Natural killer cell (primary cell): ENCODE results near the gene AARSD1. TPM values are rescaled to one million over a fixed set of nuclear protein-coding genes. Genes with fewer than 3 reads are reported as not detected.

Source experiments
- ATAC-seq, 3 donors: fragments of 150-1000 bp in 2 of 3; fragments of 200-7000 bp in 1 of 3; cut with Tn5 transposase; 1 replicate in 1 of 3; 2 replicates in 2 of 3; pipeline ENCODE4 v1.10.0; 2021; ENCODE audit warnings: mild to moderate bottlenecking in 2 of 3, moderate library complexity in 2 of 3
- DNase-seq, 2 donors: peaks; one replicate each; pipeline versions ENCODE4 v3.0.0 to v3.0.0-alpha.2; 2013 to 2021; ENCODE audit warnings: mixed read lengths in 1 of 2
- H3K27ac ChIP-seq: one replicate; pipeline ENCODE4 v1.5.1; 2013; ENCODE audit warnings: mild to moderate bottlenecking, low read length
- H3K27me3 ChIP-seq: one replicate; pipeline ENCODE4 v1.6.1; 2013; ENCODE audit warnings: low read length; ENCODE audit not compliant: control insufficient read depth, insufficient read depth
- H3K36me3 ChIP-seq: one replicate; pipeline ENCODE4 v1.6.1; 2013; ENCODE audit warnings: low read length; ENCODE audit not compliant: control insufficient read depth, insufficient read depth
- H3K4me1 ChIP-seq: one replicate; pipeline ENCODE4 v1.6.1; 2013; ENCODE audit warnings: low read length; ENCODE audit not compliant: control insufficient read depth, insufficient read depth
- H3K4me3 ChIP-seq: one replicate; pipeline ENCODE4 v1.5.1; 2013; ENCODE audit warnings: low read length
- H3K9me3 ChIP-seq: one replicate; pipeline ENCODE4 v1.6.1; 2013; ENCODE audit warnings: low read length; ENCODE audit not compliant: control insufficient read depth, insufficient read depth
- H3K27ac Mint-ChIP-seq, 2 donors: one replicate each; pipeline ENCODE4 v1.8.0; 2022; ENCODE audit warnings: mild to moderate bottlenecking in 2 of 2, mixed read lengths in 2 of 2, moderate library complexity in 1 of 2
- H3K27me3 Mint-ChIP-seq, 2 donors: one replicate each; pipeline ENCODE4 v1.8.0; 2022; ENCODE audit warnings: low read depth in 2 of 2, mixed read lengths in 2 of 2
- H3K36me3 Mint-ChIP-seq: one replicate; pipeline ENCODE4 v1.8.0; 2022; ENCODE audit warnings: mixed read lengths
- H3K4me1 Mint-ChIP-seq, 2 donors: one replicate each; pipeline ENCODE4 v1.8.0; 2022; ENCODE audit warnings: mixed read lengths in 2 of 2
- H3K4me3 Mint-ChIP-seq: one replicate; pipeline ENCODE4 v1.8.0; 2022; ENCODE audit warnings: mild to moderate bottlenecking, moderate library complexity, mixed read lengths
- H3K9me3 Mint-ChIP-seq, 2 donors: one replicate each; pipeline ENCODE4 v1.8.0; 2022; ENCODE audit warnings: mixed read lengths in 2 of 2
- CTCF ChIP-seq: fragments of 200-600 bp; IDR thresholded peaks from one replicate; pipeline ENCODE4 v1.8.0; 2022; ENCODE audit warnings: antibody characterized with exemption
- WGBS: methylation state at CpG from one replicate; pipeline ENCODE4 v1.1.7; 2013; ENCODE audit warnings: missing lambda C conversion rate; ENCODE audit not compliant: insufficient coverage; 5-methylcytosine and 5-hydroxymethylcytosine counted together
- intact Hi-C: fragments of 100-400 bp; cut with micrococcal nuclease; formaldehyde crosslinking; loops from one replicate; pipeline ENCODE4 v1.14.2; 2022
- total RNA-seq, 4 donors: library from RNA; stranded (reverse); fragments of 120-200 nt in 1 of 4; gene quantifications; one replicate each; pipeline versions ENCODE4 v1.2.3 to v1.2.4, GENCODE V29; 2013 to 2022

The AARSD1 gene
- total RNA-seq, 3 donors from 2014 or later (not counting 1 experiment from before 2014, with no cell fraction given): 46.1 to 61.8 (median 57.1) TPM

- no peak for TF ChIP-seq CTCF
- no peaks in the 10 kb centered on the region for H3K27me3 Mint-ChIP-seq
- no peak for DNase-seq
- WGBS: 98% methylated on average over 11 of the region's 13 CpGs
- intact Hi-C loops: no loop called here
- peaks cover 14% of the 10 kb centered on the region for H3K36me3 Mint-ChIP-seq
- no peaks in the 10 kb centered on the region for H3K4me1 ChIP-seq
- H3K4me3 Mint-ChIP-seq: no peak overlapping the region
- H3K27ac ChIP-seq: no peak overlapping the region
- H3K4me3 ChIP-seq: no peak overlapping the region
- no peaks in the 10 kb centered on the region for H3K27me3 ChIP-seq
- no peaks in the 10 kb centered on the region for H3K9me3 ChIP-seq
- H3K4me1 Mint-ChIP-seq: no peaks in the 10 kb centered on the region
- no peak for ATAC-seq
- no peak overlapping the region for H3K27ac Mint-ChIP-seq
- H3K9me3 Mint-ChIP-seq: no peaks in the 10 kb centered on the region
- H3K36me3 ChIP-seq: peaks cover 46% of the 10 kb centered on the region
Measured at GRCh38 chr17:42950044-42950783, 14.0 kb downstream of the AARSD1 start.

- DNase-seq (no peak), ATAC-seq (no peak)
- Mint-ChIP-seq H3K27me3 (no peaks in the 10 kb centered on the region), H3K4me1 (no peaks in the 10 kb centered on the region), H3K9me3 (no peaks in the 10 kb centered on the region), H3K27ac (no peak overlapping the region), H3K36me3 (peaks cover 6% of the 10 kb centered on the region), H3K4me3 (no peak overlapping the region)
- peaks cover 22% of the 10 kb centered on the region for H3K36me3 ChIP-seq
- H3K4me1 ChIP-seq: no peaks in the 10 kb centered on the region
- intact Hi-C loops: no loop called here
- H3K27me3 ChIP-seq: no peaks in the 10 kb centered on the region
- H3K4me3 ChIP-seq: no peak overlapping the region
- no peaks in the 10 kb centered on the region for H3K9me3 ChIP-seq
- H3K27ac ChIP-seq: no peak overlapping the region
- WGBS: 100% methylated on average over 1 of the region's 1 CpG
- TF ChIP-seq CTCF: no peak
Measured at GRCh38 chr17:42946812-42947211, 17.4 kb downstream of the AARSD1 start.

GRCh38 chr17:42944211-42944610, 20.0 kb downstream of the AARSD1 start:
- Mint-ChIP-seq H3K27ac (no peak overlapping the region), H3K9me3 (no peaks in the 10 kb centered on the region), H3K36me3 (peaks cover 5% of the 10 kb centered on the region), H3K4me1 (no peaks in the 10 kb centered on the region), H3K4me3 (no peak overlapping the region), H3K27me3 (peaks cover 0 to 4% of the 10 kb centered on the region in 2 donors)
- ATAC-seq (no peak), DNase-seq (no peak)
- intact Hi-C loops: no loop called here
- Histone ChIP-seq H3K9me3 (no peaks in the 10 kb centered on the region), H3K27ac (no peak overlapping the region), H3K36me3 (peaks cover 7% of the 10 kb centered on the region), H3K4me3 (no peak overlapping the region), H3K4me1 (no peaks in the 10 kb centered on the region), H3K27me3 (no peaks in the 10 kb centered on the region)
- whole genome bisulfite sequencing: 50% methylated on average over 2 of the region's 3 CpGs
- no peak for TF ChIP-seq CTCF
